Gastrocnemius medialis (tissue), 4 donors: ENCODE measurements around the gene SPEM2. TPM values are rescaled to one million over a fixed set of nuclear protein-coding genes. Genes with fewer than 3 reads are reported as not detected.
A peak's percentile ranks its signal among the peaks of the same experiment; 100 is the strongest.

Experiments
- ATAC-seq, 2 donors: fragments of 150-250 bp; one replicate each; pipeline ENCODE4 v1.9.1; 2016
- DNase-seq, 2 donors: peaks; one replicate each; pipeline ENCODE4 v3.0.0-alpha.2; 2019
- H3K27ac ChIP-seq, 4 donors: fragments of 200-600 bp; sonication (generic); 1 replicate in 1 of 4; 2 replicates in 3 of 4; pipeline ENCODE4 v1.5.1; 2016 to 2018; ENCODE audit warnings: mild to moderate bottlenecking in 2 of 4, moderate library complexity in 1 of 4
- H3K27me3 ChIP-seq, 3 donors: fragments of 200-600 bp; sonication (generic) in 2 of 3; 1 replicate in 1 of 3; 2 replicates in 2 of 3; pipeline versions ENCODE4 v1.5.1 to v1.6.0; 2016 to 2019; ENCODE audit warnings: mild to moderate bottlenecking in 1 of 3, moderate library complexity in 1 of 3
- H3K36me3 ChIP-seq, 2 donors: fragments of 200-600 bp; sonication (generic) in 1 of 2; one replicate each; pipeline ENCODE4 v1.5.1; 2017 to 2018
- H3K4me1 ChIP-seq, 2 donors: fragments of 200-600 bp; sonication (generic) in 1 of 2; one replicate each; pipeline ENCODE4 v1.5.1; 2016 to 2017; ENCODE audit warnings: mild to moderate bottlenecking in 2 of 2
- H3K4me3 ChIP-seq, 4 donors: fragments of 200-600 bp; sonication (generic) in 3 of 4; 1 replicate in 1 of 4; 2 replicates in 3 of 4; pipeline ENCODE4 v1.5.1; 2016 to 2019; ENCODE audit warnings: mild to moderate bottlenecking in 2 of 4
- H3K9me3 ChIP-seq, 3 donors: fragments of 200-600 bp; sonication (generic) in 2 of 3; 1 replicate in 1 of 3; 2 replicates in 2 of 3; pipeline ENCODE4 v1.5.1; 2016 to 2019
- CTCF ChIP-seq, 5 experiments: fragments of 450-650 bp in 3 of 5; fragments of 200-600 bp in 2 of 5; sonication (generic) in 2 of 5; IDR thresholded peaks in 4 of 5; conservative IDR thresholded peaks in 1 of 5; 1 replicate in 4 of 5; 2 replicates in 1 of 5; pipeline ENCODE4 v1.5.1; 2016 to 2019; ENCODE audit warnings: antibody characterized with exemption in 5 of 5, mild to moderate bottlenecking in 3 of 5, moderate library complexity in 3 of 5
- POLR2A ChIP-seq, 2 donors: fragments of 450-650 bp; IDR thresholded peaks; one replicate each; pipeline ENCODE4 v1.6.1; 2017; ENCODE audit warnings: antibody characterized with exemption in 2 of 2, mild to moderate bottlenecking in 2 of 2, moderate library complexity in 2 of 2
- in situ Hi-C, 4 donors: fragments of 200-750 bp; cut with MboI; loops; one replicate each; pipeline versions ENCODE4 v1.15.0 to v1.8.0; 2017; ENCODE audit warnings: low sequenced_read_pairs in 4 of 4
- intact Hi-C: fragments of 100-400 bp; cut with DNase I; formaldehyde crosslinking; loops from one replicate; pipeline ENCODE4 v1.15.1; 2023; ENCODE audit warnings: low total_unique reads
- total RNA-seq, 4 donors: library from RNA; depleted of rRNA; stranded (reverse); fragments of >200 nt; gene quantifications; one replicate each; pipeline versions ENCODE4 v1.1.0 to v1.2.3, GENCODE V29; 2016

Gene SPEM2
- total RNA-seq, 4 donors from 2014 or later: not detected

GRCh38 chr17:7393613-7394451 is 31.6 kb upstream of the SPEM2 start:
- ATAC-seq (peak; percentile 16 to 24), DNase-seq (peak in 1 of 2 donors; percentile 15)
- in situ Hi-C loops (no loop called here), intact Hi-C loops (loop anchor here (1.0 kb wide), 4 partner anchors 9 to 90 kb away; partner anchors contain the start of genes POLR2A and TMEM102)
- Histone ChIP-seq H3K36me3 (peaks cover 0 to 22% of the 10 kb centered on the region in 2 donors), H3K4me1 (peaks cover 9 to 10% of the 10 kb centered on the region in 2 donors), H3K27me3 (no peaks in the 10 kb centered on the region), H3K27ac (peak overlapping the region; percentile 83 to 97 (median 90)), H3K9me3 (no peaks in the 10 kb centered on the region), H3K4me3 (peak overlapping the region; percentile 73 to 97 (median 88))
- TF ChIP-seq CTCF (IDR thresholded peaks at IDR 0.05 in 4 of 5, conservative IDR thresholded peaks at IDR 0.05 in 1 of 5) (no peak), POLR2A (IDR thresholded peaks at IDR 0.05) (no peak)

- Histone ChIP-seq H3K36me3 (peaks cover 0 to 19% of the 10 kb centered on the region in 2 donors), H3K9me3 (no peaks in the 10 kb centered on the region), H3K27me3 (no peaks in the 10 kb centered on the region), H3K4me1 (peaks cover 9 to 10% of the 10 kb centered on the region in 2 donors), H3K4me3 (peak within 1 kb of the TSS; percentile 73 to 97 (median 88)), H3K27ac (peak within 1 kb of the TSS; percentile 83 to 97 (median 90))
- intact Hi-C loops: loop anchor here (1.0 kb wide), 4 partner anchors 9 to 90 kb away; partner anchors contain the start of genes POLR2A and TMEM102
- TF ChIP-seq CTCF (IDR thresholded peaks at IDR 0.05 in 4 of 5, conservative IDR thresholded peaks at IDR 0.05 in 1 of 5) (peak; percentile 32 to 61 (median 42)), POLR2A (IDR thresholded peaks at IDR 0.05) (peak; percentile 93)
- peak; percentile 89 to 91 for ATAC-seq
- DNase-seq: peak; percentile 64 to 81
- in situ Hi-C loops: no loop called here
Observed at GRCh38 chr17:7394452-7395191, 30.8 kb upstream of the SPEM2 start, which contains the start of gene PLSCR3. PLSCR3 (minus strand) TSS chr17:7394525; CDS start chr17:7394110, 415 bp downstream.

- no peak for TF ChIP-seq CTCF (IDR thresholded peaks at IDR 0.05 in 4 of 5, conservative IDR thresholded peaks at IDR 0.05 in 1 of 5)
- no peak for TF ChIP-seq POLR2A (IDR thresholded peaks at IDR 0.05)
- DNase-seq (no peak), ATAC-seq (no peak)
- Histone ChIP-seq H3K36me3 (peaks cover 0 to 4% of the 10 kb centered on the region in 2 donors), H3K9me3 (no peaks in the 10 kb centered on the region), H3K27me3 (no peaks in the 10 kb centered on the region), H3K4me1 (peaks cover 9 to 10% of the 10 kb centered on the region in 2 donors), H3K27ac (no peak overlapping the region), H3K4me3 (no peak overlapping the region)
- in situ Hi-C loops (no loop called here), intact Hi-C loops (no loop called here)
Observed at GRCh38 chr17:7396147-7396546, 29.3 kb upstream of the SPEM2 start.

- intact Hi-C loops (no loop called here), in situ Hi-C loops (no loop called here)
- Histone ChIP-seq H3K27ac (no peak overlapping the region), H3K4me3 (no peak overlapping the region), H3K9me3 (no peaks in the 10 kb centered on the region), H3K27me3 (no peaks in the 10 kb centered on the region), H3K4me1 (peaks cover 17 to 22% of the 10 kb centered on the region in 2 donors), H3K36me3 (no peaks in the 10 kb centered on the region)
- TF ChIP-seq POLR2A (IDR thresholded peaks at IDR 0.05): no peak
- no peak for TF ChIP-seq CTCF (IDR thresholded peaks at IDR 0.05 in 4 of 5, conservative IDR thresholded peaks at IDR 0.05 in 1 of 5)
- ATAC-seq (no peak), DNase-seq (no peak)
Observed at GRCh38 chr17:7398612-7399011, 26.8 kb upstream of the SPEM2 start.
